22Rv1 (cell line): ENCODE data around the gene ST3GAL6.

Experiments
- H3K27ac ChIP-seq: fragments of 450-650 bp; 2 replicates; pipeline ENCODE4 v1.5.1; 2017
- ZFX ChIP-seq: fragments of 450-650 bp; IDR thresholded peaks from 2 replicates; pipeline ENCODE4 v1.6.1; 2017; ENCODE audit warnings: antibody characterized with exemption, borderline replicate concordance
- TF ChIP-seq, protein P1 (sequence below): fragments of 450-650 bp; IDR thresholded peaks from 2 replicates; pipeline ENCODE4 v1.5.1; 2017; ENCODE audit warnings: mild to moderate bottlenecking

The ST3GAL6 gene

GRCh38 chr3:98764472-98764884 is 1.3 kb downstream of the ST3GAL6 start:
- TF ChIP-seq ZFX, result no peak
- no peak overlapping the region for H3K27ac ChIP-seq

DNA sequence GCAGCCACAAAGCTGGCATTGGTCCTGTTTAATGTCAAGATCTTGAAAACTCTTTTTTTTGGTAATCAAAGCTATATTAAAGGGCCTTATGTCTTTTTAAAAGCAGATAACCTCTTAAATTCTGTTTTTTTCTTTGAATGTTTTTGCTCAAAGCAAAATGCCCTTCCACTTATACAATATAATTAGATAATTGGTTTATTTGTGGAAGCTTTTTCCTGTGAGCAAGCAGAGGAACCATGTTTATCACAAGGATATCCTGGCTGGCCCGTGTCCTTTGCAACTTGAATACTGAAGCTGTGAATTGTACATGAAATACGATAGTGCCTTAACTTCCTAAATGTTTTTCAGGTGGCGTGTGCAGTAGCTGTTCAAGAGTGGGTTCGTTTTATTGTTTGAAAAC is 2.6 kb downstream of the ST3GAL6 start:
- no peak overlapping the region for H3K27ac ChIP-seq
- TF ChIP-seq, protein P1, sequence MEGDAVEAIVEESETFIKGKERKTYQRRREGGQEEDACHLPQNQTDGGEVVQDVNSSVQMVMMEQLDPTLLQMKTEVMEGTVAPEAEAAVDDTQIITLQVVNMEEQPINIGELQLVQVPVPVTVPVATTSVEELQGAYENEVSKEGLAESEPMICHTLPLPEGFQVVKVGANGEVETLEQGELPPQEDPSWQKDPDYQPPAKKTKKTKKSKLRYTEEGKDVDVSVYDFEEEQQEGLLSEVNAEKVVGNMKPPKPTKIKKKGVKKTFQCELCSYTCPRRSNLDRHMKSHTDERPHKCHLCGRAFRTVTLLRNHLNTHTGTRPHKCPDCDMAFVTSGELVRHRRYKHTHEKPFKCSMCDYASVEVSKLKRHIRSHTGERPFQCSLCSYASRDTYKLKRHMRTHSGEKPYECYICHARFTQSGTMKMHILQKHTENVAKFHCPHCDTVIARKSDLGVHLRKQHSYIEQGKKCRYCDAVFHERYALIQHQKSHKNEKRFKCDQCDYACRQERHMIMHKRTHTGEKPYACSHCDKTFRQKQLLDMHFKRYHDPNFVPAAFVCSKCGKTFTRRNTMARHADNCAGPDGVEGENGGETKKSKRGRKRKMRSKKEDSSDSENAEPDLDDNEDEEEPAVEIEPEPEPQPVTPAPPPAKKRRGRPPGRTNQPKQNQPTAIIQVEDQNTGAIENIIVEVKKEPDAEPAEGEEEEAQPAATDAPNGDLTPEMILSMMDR, result no peak
- TF ChIP-seq ZFX, result no peak

- no peak overlapping the region for H3K27ac ChIP-seq
- TF ChIP-seq ZFX, result no peak
- TF ChIP-seq, protein P1, result no peak
Measured at GRCh38 chr3:98766924-98767323, 3.8 kb downstream of the ST3GAL6 start.

DNA sequence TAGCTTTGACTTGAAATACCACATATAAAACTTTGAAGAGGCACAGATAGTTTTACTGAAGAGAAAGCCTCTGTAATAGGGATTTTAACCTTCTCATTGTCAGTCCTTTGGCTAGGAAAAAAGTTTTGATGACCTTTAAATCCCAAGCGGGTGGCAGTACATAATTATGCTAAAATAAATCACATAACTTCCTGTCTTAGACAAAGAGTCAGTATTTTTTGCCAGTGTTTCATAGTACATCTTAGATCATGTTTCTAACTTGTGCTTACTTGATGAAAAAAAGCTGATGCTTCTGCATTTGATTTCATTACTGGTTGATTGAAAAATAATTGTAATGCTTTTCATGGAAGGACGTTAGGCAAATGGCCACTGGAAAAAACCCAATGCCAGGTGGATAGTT is 5.8 kb downstream of the ST3GAL6 start:
- TF ChIP-seq ZFX, result no peak
- TF ChIP-seq, protein P1, result no peak
- no peak overlapping the region for H3K27ac ChIP-seq

DNA sequence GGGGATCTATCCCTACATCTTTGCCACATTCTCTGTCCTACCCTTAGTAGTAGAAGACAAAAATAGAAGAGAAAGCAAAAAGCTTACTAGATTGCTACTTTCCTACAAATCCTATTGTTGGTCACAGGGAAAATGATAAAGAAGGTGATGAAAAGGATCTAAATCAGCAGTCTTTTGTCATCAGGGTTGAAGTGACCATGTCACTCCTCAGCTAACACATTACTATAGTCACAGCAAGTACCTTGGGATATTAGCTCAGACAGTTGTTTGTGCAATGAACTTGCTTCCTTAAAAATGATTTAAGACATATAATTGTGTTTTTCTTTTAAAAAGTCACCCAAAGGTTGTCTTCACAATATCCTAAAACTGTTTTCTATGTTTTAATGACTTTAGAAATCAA is 6.3 kb downstream of the ST3GAL6 start:
- H3K27ac ChIP-seq, result no peak overlapping the region
- TF ChIP-seq, protein P1, result no peak
- no peak for TF ChIP-seq ZFX

GRCh38 chr3:98770261-98771039 is 7.3 kb downstream of the ST3GAL6 start:
- H3K27ac ChIP-seq, result no peak overlapping the region
- TF ChIP-seq, protein P1, result no peak
- TF ChIP-seq ZFX, result no peak

GRCh38 chr3:98772022-98772421 is 8.9 kb downstream of the ST3GAL6 start:
- no peak overlapping the region for H3K27ac ChIP-seq
- TF ChIP-seq ZFX, result no peak
- TF ChIP-seq, protein P1, result no peak

DNA sequence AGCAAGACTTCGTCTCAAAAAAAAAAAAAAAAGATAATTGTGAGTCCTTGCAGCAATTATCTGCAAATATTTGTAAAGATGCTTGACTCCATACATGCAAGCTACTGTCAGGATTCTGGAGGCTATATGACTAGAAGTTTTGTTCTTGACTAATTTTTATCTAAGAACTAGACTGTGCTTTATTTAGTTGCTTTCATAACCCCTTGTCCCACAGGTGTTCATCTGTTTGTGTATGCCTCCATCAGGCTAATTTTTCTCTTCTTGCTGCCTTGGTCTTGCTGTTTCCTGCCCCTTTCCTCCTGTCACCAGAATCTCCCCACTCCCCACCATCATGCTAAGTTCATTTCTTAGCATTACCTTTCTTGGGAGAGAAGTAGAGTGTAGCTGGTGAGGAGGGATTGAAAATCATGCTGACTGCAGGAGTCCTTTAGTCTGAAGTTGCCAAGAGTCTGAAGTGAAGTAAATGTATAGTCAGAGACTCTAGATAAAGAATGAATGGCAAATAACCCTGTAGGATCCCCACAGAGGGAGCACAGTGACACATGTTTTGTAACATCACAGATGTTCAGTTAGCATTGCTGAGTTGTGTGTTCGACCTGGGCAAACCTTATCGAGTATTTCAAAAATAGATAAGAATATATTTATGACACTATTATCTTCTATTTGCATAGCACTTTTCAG is 12.5 kb downstream of the ST3GAL6 start:
- no peak for TF ChIP-seq ZFX
- TF ChIP-seq, protein P1, result no peak
- H3K27ac ChIP-seq, result no peak overlapping the region
